Tongue (tissue), 2 donors: ENCODE measurements around the gene RFC5. TPM values are rescaled to one million over a fixed set of nuclear protein-coding genes. Genes with fewer than 3 reads are reported as not detected.
A peak's percentile ranks its signal among the peaks of the same experiment; 100 is the strongest.
"Not testable (repeated sequence)": the region's sequence is repeated elsewhere in the genome, so short reads cannot be mapped to it uniquely, and the experiment has no call there.

Source experiments
- DNase-seq: peaks from one replicate; pipeline ENCODE4 v3.0.0-alpha.2; 2015
- total RNA-seq: library from RNA; depleted of rRNA; stranded (reverse); fragments of >200 nt; gene quantifications from one replicate; pipeline ENCODE4 v1.2.3, GENCODE V29; 2014

RFC5 gene
- total RNA-seq, 1 donor from 2014 or later: 20.0 TPM

- DNase-seq: peak; percentile 37
These were observed 36.0 kb downstream of the RFC5 start for GRCh38 chr12:118052324-118053070.

GRCh38 chr12:118053071-118053985, 36.8 kb downstream of the RFC5 start:
- no peak for DNase-seq

GRCh38 chr12:118055144-118055557, 38.6 kb downstream of the RFC5 start:
- peak; percentile 43 for DNase-seq

GRCh38 chr12:118055865-118056773, 39.6 kb downstream of the RFC5 start:
- no peak for DNase-seq

DNA sequence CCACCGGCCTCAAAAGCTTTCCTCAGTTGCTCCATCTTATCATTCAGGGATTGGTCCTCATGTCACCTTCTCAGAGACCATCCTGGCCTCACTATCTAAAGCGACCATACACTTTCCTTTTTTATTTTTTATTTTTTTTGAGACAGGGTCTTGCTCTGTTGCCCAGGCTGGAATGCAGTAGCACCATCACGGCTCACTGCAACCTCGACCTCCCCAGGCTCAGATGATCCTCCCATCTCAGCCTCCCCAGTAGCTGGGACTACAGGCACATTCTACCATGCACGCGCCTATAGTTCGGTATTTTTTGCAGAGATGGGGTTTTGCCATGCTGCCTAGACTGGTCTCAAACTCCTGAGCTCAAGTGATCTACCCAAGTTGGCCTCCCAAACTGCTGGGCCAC, 41.7 kb downstream of the RFC5 start:
- DNase-seq: no peak

- DNase-seq: no peak
These were observed 42.4 kb downstream of the RFC5 start for GRCh38 chr12:118058881-118059280.

GRCh38 chr12:118059341-118060191, 43.1 kb downstream of the RFC5 start:
- DNase-seq: peak; percentile 15

GRCh38 chr12:118060301-118061010, 44.0 kb downstream of the RFC5 start:
- peak; percentile 43 for DNase-seq

GRCh38 chr12:118061011-118061872, 44.7 kb downstream of the RFC5 start, which contains the start of gene WSB2:
Gene WSB2, minus strand, starts transcription at chr12:118061179. Its CDS starts 131 bp downstream, at chr12:118061048.
- DNase-seq: peak; percentile 86

DNA sequence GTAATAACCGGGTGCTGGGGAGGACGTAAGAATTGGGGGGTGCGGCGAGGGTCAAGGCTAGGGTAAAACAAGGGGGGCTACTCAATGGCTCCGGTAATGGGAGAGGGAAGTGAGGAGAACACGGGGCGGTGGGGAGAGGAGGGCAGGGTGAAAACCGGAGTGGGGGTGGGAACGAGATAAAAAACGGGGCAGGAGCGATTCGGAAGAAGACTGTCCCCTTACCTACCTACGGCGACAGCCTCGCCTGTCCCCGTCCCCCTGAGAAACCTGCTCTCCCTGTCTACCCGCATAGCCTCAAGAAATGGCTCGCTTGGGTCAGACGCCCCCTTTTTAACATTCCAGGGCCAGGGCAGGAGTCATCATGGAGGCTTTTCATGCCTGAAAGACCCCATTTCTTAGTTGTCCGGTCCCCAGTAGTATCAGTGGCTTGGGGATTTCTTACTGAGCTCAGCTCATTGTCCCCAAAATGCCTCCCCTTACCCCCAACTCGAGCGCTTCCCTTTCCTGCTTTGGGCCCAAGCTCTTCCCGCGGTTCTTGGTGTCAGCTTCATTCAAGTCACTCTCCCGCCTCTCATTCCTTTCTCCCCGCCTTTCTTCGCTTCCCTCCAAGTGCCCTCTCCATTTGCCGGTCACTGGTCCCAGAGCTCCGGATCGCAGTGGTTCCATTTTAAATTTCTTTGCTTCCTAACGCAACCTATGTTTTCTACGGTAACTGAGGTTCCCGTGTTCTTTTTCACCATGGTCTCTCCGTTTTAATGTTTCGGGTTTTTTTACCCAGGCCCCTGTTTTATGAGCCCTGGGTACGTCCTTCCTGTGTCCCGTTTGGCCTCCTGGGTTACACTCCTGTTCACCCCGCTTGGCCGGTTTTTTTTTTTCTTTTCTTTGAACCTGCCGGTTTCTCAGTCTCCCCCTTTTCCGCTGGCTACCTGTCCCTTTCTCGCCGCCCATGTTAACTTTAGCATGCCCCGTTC, 45.7 kb downstream of the RFC5 start:
- peak; percentile 73 for DNase-seq

- no peak for DNase-seq
These were observed 47.3 kb downstream of the RFC5 start for GRCh38 chr12:118063576-118064391.

GRCh38 chr12:118064608-118065007, 48.1 kb downstream of the RFC5 start:
- no peak for DNase-seq

DNA sequence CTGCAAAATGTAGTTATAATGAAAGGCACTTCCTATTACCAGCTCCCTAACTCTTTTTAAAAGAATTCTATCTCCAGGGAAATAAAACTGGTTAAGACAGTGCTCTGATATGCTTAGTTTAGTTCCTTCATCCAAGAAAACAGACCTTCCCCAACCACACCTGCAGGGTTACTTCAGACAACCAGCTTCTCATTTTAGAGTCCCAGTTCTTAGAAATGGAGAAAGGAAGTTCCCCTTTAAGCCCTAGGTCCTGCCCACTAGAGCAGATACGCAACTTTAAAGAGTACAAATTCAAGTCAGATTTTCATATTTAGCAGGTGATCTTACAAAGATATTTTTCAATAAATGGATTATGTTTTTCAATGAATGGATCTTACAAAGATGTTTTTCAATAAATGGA, 48.9 kb downstream of the RFC5 start:
- no peak for DNase-seq

- DNase-seq: no peak
These were observed 51.9 kb downstream of the RFC5 start for GRCh38 chr12:118068445-118068844.

DNA sequence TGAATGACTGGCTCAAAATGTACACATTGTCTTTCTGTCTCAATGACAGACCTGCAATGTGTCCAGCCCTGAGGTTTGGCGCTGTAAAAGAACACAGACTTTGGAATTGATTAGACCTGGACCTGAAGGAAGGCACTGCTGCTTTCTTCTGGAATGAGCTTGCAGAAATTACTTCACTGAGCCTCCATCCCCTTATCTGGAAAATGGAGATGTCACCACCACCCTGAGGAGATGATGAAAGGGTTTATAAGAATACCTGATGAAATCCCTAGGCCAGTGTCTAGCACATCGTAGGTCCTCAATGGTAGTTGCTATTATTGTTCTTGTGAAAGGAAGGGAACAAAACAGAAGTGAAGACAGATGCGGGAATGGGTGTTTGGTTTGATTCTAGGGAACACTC, 54.1 kb downstream of the RFC5 start:
- no peak for DNase-seq

DNA sequence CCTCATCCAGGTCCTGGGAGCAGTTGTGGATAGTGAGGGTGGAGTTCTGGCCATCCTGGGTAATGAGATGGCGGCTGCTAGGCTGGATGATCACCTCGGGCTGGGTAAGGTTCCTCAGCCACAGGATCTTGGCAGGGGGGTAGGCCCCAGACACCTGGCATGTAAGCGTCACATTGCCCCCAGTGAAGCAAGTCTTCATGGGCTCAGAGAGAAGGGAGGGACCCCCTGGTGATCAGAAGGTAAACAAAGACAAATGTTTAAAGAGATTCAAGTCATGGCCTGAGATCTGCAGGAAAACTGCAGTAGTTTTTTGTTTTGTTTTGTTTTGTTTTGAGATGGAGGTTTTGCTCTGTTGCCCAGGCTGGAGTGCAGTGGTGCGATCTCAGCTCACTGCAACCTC, 57.3 kb downstream of the RFC5 start:
- DNase-seq: no peak

DNA sequence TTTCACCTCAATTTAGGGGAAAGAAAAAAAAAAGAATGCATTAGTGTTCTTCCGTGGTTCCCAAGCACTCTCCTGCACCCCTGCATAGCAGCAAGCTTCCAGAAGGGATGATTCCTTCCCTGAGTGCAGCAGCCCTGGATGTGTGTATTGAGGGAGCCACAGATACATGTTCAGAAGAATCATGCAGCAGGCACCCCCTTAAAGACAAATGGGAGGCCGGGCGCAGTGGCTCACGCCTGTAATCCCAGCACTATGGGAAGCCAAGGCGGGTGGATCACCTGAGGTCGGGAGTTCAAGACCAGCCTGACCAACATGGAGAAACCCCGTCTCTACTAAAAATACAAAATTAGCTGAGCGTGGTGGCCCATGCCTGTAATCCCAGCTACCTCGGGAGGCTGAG, 65.0 kb downstream of the RFC5 start:
- not testable (repeated sequence) for DNase-seq
